Measurements from ENCODE around the gene CDK18.

DNA sequence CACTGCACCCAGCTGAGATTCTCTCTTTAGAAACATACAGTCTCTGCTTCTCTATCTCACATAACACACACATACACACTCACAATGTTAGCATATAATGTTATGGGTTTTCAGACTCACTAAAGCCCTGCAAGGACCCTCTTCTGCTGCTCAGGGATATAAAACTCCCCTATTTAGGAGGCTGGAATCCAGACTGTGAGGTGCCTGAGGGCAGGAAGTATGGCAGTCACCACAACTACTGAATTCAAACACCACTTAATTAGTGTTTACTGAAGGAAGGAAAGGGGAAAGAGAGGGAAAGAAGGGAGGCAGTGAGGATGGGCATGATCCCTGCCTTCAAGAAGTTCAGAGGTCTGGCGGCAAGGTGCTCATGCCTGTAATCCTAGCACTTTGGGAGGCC lies 7.8 kb upstream of the CDK18 start:
- TF ChIP-seq, protein P1, sequence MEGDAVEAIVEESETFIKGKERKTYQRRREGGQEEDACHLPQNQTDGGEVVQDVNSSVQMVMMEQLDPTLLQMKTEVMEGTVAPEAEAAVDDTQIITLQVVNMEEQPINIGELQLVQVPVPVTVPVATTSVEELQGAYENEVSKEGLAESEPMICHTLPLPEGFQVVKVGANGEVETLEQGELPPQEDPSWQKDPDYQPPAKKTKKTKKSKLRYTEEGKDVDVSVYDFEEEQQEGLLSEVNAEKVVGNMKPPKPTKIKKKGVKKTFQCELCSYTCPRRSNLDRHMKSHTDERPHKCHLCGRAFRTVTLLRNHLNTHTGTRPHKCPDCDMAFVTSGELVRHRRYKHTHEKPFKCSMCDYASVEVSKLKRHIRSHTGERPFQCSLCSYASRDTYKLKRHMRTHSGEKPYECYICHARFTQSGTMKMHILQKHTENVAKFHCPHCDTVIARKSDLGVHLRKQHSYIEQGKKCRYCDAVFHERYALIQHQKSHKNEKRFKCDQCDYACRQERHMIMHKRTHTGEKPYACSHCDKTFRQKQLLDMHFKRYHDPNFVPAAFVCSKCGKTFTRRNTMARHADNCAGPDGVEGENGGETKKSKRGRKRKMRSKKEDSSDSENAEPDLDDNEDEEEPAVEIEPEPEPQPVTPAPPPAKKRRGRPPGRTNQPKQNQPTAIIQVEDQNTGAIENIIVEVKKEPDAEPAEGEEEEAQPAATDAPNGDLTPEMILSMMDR (IDR thresholded peaks at IDR 0.05 in 2 of 3, conservative IDR thresholded peaks at IDR 0.05 in 1 of 3; ENCODE audit: insufficient read depth in 2 of 3, low read depth in 1 of 3, low read length in 3 of 3) = no peak
- TF ChIP-seq ZNF551 (CRISPR knock-in tag; IDR thresholded peaks at IDR 0.05) (no peak), POLR3A (IDR thresholded peaks at IDR 0.05; ENCODE audit: borderline replicate concordance, extremely low read depth, insufficient read depth, insufficient read length) (no peak), ATF1 (CRISPR knock-in tag; IDR thresholded peaks at IDR 0.05) (no peak), ATF1 (tag; IDR thresholded peaks at IDR 0.05) (no peak), SIX5 (IDR thresholded peaks at IDR 0.05; ENCODE audit: borderline replicate concordance in 1 of 2, insufficient read depth in 1 of 2, low read depth in 1 of 2, low read length in 2 of 2) (no peak), NFIC (IDR thresholded peaks at IDR 0.05) (no peak), ESRRB (CRISPR knock-in tag; IDR thresholded peaks at IDR 0.05; ENCODE audit: borderline replicate concordance) (no peak), IRF2 (CRISPR knock-in tag; IDR thresholded peaks at IDR 0.05) (no peak), CHD4 (IDR thresholded peaks at IDR 0.05; ENCODE audit: insufficient read depth, insufficient replicate concordance, low read depth, low read length, poor library complexity, severe bottlenecking) (no peak)
- TF ChIP-seq, protein P2, sequence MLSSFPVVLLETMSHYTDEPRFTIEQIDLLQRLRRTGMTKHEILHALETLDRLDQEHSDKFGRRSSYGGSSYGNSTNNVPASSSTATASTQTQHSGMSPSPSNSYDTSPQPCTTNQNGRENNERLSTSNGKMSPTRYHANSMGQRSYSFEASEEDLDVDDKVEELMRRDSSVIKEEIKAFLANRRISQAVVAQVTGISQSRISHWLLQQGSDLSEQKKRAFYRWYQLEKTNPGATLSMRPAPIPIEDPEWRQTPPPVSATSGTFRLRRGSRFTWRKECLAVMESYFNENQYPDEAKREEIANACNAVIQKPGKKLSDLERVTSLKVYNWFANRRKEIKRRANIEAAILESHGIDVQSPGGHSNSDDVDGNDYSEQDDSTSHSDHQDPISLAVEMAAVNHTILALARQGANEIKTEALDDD (IDR thresholded peaks at IDR 0.05) = no peak
